Measurements from ENCODE around the gene UPK1A. TPM values are rescaled to one million over a fixed set of nuclear protein-coding genes. Genes with fewer than 3 reads are reported as not detected.
A peak's percentile ranks its signal among the peaks of the same experiment; 100 is the strongest.

UPK1A gene
- total and polyA plus RNA-seq, 9 of the 15 experiments (the other 6 are each of a cell fraction or from before 2014, with no cell fraction given) = 0.06 to 0.13 TPM; not detected in 7

DNA sequence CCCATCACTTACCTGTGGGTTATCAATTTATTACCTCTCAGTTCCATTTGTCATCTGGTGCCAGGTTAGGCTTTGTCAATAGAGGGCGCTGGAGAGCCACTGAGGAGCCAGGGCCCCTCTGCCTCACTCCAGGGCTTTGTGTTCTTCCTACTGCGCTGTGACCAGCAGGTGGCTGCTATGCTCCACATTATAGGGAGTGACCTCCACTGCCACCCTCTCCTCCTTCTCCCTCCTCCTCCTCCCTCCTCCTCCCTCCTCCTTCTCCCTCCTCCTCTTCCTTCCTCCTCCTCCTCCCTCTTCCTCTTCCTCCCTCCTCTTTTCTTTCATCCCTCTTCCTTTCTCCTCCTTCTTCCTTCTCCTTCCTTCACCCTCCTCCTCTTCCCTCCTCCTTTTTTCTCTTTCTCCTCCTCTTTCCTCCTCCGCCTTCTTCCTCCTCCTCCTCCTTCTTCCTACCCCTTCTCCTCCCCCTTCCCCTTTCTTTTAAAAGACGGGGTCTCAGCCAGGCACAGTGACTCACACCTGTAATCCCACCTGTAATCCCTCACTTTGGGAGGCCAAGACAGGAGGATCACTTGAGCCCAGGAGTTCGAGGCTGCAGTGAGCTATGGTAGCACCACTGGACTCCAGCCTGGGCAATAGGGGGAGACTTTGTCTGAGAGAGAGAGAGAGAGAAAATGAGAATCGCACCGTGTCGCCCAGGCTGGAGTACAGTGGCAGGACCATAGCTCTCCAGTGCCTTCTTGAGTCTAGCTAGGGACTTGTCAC, 27.7 kb downstream of the UPK1A start (continued):
- TF ChIP-seq ZNF436 (CRISPR knock-in tag; IDR thresholded peaks at IDR 0.05) (no peak), MTA1 (IDR thresholded peaks at IDR 0.05; ENCODE audit: borderline replicate concordance) (0 out of 2 replicates have a peak, but pooled peaks have one; percentile 35), MEF2D (tag; conservative IDR thresholded peaks at IDR 0.05; ENCODE audit: low read depth) (0 out of 2 replicates have a peak, but pooled peaks have one; percentile 41), CC2D1A (IDR thresholded peaks at IDR 0.05) (peak; percentile 94), NEUROD1 (IDR thresholded peaks at IDR 0.05; ENCODE audit: borderline replicate concordance, low read depth, low read length, partially characterized antibody) (peak; percentile 69), GABPB1 (CRISPR knock-in tag; IDR thresholded peaks at IDR 0.05) (peak; percentile 75), BRF1 (IDR thresholded peaks at IDR 0.05; ENCODE audit: borderline replicate concordance, extremely low read depth, insufficient read length) (no peak), MYC (IDR thresholded peaks at IDR 0.05; ENCODE audit: low read depth, low read length) (peak; percentile 62; the same call in 1 of the 2 replicates), MYC (CRISPR knock-in tag; IDR thresholded peaks at IDR 0.05; ENCODE audit: borderline replicate concordance, low read depth) (no peak)
- TF ChIP-seq, protein P1, sequence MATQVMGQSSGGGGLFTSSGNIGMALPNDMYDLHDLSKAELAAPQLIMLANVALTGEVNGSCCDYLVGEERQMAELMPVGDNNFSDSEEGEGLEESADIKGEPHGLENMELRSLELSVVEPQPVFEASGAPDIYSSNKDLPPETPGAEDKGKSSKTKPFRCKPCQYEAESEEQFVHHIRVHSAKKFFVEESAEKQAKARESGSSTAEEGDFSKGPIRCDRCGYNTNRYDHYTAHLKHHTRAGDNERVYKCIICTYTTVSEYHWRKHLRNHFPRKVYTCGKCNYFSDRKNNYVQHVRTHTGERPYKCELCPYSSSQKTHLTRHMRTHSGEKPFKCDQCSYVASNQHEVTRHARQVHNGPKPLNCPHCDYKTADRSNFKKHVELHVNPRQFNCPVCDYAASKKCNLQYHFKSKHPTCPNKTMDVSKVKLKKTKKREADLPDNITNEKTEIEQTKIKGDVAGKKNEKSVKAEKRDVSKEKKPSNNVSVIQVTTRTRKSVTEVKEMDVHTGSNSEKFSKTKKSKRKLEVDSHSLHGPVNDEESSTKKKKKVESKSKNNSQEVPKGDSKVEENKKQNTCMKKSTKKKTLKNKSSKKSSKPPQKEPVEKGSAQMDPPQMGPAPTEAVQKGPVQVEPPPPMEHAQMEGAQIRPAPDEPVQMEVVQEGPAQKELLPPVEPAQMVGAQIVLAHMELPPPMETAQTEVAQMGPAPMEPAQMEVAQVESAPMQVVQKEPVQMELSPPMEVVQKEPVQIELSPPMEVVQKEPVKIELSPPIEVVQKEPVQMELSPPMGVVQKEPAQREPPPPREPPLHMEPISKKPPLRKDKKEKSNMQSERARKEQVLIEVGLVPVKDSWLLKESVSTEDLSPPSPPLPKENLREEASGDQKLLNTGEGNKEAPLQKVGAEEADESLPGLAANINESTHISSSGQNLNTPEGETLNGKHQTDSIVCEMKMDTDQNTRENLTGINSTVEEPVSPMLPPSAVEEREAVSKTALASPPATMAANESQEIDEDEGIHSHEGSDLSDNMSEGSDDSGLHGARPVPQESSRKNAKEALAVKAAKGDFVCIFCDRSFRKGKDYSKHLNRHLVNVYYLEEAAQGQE (IDR thresholded peaks at IDR 0.05; ENCODE audit: borderline replicate concordance) = peak; percentile 93
- TF ChIP-seq, protein P1 (CRISPR knock-in tag; IDR thresholded peaks at IDR 0.05; ENCODE audit: low read depth) = no peak
- TF ChIP-seq, protein P2, sequence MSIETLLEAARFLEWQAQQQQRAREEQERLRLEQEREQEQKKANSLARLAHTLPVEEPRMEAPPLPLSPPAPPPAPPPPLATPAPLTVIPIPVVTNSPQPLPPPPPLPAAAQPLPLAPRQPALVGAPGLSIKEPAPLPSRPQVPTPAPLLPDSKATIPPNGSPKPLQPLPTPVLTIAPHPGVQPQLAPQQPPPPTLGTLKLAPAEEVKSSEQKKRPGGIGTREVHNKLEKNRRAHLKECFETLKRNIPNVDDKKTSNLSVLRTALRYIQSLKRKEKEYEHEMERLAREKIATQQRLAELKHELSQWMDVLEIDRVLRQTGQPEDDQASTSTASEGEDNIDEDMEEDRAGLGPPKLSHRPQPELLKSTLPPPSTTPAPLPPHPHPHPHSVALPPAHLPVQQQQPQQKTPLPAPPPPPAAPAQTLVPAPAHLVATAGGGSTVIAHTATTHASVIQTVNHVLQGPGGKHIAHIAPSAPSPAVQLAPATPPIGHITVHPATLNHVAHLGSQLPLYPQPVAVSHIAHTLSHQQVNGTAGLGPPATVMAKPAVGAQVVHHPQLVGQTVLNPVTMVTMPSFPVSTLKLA (conservative IDR thresholded peaks at IDR 0.05) = peak in 1 of 2 experiments; percentile 50; a peak in 2 of 4 replicates
- TF ChIP-seq, protein P3, sequence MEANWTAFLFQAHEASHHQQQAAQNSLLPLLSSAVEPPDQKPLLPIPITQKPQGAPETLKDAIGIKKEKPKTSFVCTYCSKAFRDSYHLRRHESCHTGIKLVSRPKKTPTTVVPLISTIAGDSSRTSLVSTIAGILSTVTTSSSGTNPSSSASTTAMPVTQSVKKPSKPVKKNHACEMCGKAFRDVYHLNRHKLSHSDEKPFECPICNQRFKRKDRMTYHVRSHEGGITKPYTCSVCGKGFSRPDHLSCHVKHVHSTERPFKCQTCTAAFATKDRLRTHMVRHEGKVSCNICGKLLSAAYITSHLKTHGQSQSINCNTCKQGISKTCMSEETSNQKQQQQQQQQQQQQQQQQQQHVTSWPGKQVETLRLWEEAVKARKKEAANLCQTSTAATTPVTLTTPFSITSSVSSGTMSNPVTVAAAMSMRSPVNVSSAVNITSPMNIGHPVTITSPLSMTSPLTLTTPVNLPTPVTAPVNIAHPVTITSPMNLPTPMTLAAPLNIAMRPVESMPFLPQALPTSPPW (CRISPR knock-in tag; IDR thresholded peaks at IDR 0.05) = peak; percentile 59

Measured in K562 (cell line).